COR-L47 (cell line): ENCODE data around the gene NR2F1.

ENCODE experiments used
- DNase-seq: peaks from one replicate; lab custom pipeline; 2025; lab: John Stamatoyannopoulos, UW

The NR2F1 gene

DNA sequence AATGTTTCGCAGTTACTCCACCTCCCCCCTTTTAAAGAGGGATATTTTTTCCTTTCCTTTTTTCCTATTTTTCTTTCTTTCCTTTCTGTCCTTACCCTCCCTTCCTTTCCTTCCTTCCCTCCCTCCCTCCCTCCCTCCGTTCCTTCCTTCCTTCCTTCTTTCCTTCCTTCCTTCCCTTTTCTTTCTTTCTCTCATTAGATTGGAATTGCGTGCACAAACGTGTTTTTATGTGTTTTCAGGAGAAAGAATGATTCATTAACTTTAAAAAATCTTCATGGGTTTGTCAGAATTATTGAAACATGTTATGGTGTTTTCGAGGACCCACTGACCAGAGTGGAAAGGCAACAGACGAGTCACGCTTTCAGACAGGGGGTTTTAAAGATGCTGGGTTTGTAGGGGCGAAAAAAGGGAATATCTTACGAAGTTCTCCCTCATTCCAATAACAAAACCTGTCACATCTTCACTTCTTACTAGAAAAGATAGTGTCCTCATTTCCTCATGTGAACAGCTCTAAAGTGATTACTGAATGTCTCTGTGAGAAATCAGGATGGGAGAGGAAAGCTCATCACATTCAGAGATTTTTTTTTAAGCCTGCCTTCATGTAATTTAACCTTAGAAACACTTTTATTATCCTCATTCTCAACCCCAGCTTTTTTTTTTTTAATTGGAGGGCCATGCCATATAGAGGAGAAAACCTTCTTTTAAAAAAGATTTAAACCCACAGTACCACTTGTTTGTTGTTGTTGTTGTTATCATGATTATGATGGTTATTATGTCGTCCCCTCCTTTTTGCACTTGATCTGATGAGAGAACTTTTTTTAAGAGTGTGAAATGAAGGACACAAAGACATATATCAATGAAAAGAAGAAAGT, 21.9 kb downstream of the NR2F1 start:
- no peak for DNase-seq

DNA sequence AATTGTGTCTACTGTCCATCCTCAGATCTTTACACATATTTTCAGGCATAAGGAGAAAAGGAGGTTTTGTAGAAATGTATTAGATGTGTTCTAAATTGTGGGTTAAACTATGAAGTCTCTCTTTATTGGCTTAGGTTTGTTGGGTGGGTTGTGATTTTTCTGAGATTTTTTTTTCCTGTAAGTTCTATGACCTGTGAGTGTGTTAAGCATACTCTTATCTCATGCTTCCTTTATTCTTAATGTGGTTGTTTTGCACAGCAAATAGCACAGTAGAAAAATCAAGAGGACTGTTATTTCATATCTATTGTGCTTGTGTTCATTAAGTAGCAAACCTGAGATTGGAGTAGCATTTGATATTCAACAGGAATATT, 23.3 kb downstream of the NR2F1 start:
- DNase-seq: no peak

DNA sequence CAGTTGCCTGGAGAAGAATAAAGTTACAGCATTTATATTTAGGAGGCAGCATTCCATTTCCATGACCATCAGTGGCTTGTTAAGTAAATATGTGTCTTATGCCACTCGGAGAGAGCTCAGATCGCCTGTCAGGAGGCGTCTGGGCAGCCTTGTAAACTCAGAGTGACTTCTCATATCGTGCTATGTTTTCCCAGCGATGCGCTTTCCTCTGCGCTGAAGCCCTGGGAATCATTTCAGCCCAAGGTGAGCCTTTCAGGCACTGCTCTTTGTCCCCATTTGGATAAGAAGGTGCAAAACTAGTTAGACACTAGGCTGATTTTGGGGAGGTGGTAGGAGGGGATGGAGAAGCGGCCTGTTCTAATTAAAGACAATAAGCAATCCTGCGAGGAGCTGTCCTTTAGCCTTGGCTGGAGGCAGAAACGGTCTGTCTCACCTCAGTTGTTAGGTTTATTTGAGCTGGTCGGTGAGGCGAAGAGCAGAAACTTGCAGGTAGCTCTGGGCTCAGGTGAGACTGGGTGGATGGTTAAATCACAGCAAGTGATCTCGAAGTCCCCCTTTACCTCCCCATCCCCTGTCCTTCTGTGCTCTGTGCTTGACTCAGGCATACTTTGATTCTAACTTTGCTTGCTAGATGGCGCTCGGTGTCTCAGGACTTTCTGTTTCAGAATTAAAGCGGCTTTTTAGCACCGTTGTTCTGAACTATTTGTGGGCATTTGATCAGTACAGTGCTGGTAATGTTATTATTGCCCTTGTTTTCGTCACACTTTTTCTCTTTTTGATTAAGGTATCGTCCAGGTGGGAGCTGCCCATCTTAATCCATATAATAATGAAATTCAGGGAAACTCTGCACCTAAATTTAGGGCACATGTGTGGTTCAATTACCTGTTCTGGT, 24.6 kb downstream of the NR2F1 start:
- peak; percentile 83 for DNase-seq

DNA sequence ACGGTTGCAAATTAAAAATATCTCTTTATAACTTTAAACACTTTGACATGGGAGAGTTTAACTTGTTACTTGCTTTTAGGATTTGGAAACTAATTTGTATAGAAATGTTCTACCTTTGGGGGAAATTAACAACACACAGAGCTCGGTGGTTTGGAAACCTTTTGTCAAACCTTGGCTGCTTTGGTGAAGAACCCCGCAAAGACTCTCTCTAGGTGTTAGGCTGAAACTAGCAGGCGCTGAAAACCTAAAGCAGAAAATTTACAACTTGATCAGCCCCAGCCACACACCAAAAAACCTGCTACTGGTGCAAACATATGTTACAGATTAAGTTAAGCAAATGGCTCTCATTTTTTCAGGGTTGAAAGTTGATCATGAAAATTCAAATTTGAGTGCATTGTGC, 25.8 kb downstream of the NR2F1 start:
- no peak for DNase-seq

DNA sequence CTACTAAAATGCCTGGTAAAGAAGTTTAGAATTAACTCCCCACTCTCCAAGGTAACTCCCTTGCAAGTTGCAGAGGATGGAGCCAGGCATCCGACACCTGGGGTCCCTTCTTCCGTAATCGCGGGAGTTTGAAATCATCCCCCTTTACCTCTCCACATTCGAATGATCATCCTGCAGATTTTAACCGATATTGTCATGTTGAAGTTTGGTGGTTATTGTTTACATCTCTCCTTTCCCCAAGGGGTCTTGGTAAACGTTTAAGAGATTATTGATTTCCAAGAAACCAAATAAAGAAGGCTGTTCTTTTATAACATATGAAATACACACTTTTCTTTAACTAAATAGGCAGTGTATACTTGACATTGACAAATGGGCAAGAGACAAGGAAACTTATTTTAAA, 26.7 kb downstream of the NR2F1 start:
- DNase-seq: no peak

DNA sequence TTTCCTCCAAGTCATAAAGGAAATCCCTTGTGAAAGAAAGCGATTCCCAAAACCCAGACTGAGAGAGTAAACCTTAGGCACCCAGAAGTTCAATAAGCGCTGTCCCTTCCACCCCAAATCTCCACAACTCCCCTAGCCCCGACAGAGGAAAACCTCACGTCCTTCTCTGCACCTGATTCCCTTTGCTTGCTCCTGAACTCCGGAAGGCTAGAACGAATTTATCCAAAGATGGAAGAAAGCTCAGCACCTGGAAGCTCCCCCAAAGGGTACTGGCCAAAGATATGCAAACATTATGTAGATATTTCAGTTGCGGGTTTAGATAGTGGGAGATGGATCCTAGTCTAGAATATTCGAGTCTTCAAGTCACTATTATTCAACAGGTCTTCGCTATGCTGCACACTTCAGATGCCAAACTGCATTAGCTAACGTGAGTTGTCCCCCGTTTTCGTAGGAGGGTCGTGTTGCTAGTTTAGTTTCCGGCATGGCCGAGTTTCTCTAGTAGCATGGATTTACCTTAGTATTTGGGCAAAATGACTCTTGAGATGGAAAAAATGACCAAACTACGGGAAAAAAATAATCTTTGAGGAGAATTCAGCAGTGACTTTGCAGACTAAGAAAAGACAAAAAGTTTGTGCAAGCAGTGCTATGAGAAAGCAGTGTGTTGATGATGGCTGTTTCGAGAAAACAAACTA, 27.7 kb downstream of the NR2F1 start:
- DNase-seq: no peak

DNA sequence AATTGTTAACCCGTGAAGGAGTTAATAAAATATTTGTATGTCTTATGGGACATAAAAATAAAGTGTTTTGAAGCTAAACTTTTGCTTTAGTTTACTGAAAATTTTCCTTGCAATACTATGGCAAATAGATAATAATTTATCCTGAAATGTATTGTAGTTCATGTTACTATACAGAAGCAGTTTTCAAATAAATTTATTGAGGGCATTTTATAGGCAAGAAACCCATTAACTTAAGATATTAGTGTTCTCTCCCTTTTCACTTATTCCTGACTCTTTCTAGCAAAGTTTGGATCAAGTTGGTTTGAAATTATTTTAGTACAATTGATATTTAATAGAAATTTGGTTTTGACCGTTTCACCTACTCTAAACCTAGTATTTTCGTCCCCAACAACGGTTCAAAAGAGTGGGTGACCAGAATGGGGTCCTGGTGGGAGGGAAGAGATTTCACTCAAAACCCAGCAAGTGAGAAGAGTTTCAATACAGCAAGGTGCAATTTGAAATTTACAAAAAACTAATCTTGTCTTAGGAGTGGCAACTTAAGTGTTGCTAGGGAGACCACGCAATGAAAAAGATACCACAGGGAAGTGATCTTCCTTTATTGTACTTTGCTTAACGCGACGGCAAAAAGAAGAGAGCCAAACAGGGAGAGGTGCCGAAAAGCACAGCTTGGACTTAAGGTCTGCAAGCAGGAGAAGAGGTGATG, 28.4 kb downstream of the NR2F1 start:
- DNase-seq: no peak

DNA sequence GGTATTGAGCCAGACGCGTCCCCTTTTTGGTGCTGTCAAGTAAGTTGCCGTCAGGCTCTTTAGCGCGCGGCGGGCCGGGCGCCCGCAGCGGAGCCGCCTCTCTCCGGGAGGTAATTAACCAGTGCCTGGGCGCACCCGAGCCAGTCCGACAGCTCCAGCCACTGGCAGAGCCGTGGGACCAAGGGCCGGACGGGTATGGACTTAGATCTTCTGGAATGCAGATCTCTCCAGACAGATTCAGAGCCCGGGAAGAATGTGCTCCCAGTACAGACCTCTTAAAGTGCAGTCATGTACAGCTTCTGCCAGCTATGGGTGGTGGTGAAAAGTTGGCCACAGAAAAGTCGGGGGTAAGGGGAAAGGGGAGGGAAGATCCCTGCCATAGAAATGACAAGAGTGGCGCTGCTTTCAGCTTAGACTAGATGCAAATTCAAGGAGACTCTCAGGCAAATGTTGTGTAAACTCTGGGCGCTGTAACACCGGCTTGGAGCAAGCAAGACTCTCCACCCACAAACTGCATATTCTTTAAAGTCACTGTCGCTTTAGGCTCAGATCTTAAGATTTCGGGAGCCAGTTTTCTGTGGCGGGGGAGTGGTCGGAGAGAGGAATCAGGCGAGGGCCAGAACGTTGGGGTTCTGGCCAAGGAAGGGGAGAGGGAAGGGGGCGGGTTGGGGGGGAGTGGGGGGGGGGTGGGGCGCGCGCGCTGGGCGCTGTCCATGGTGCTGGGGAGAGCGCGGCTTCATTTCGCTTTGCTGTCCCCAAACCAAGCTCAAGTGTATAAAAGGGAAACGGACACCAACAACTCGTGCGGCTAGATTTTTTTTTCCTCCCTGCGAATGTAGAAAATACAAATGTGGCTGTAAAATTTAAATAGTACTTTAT, 29.2 kb downstream of the NR2F1 start:
- peak; percentile 72 for DNase-seq

DNA sequence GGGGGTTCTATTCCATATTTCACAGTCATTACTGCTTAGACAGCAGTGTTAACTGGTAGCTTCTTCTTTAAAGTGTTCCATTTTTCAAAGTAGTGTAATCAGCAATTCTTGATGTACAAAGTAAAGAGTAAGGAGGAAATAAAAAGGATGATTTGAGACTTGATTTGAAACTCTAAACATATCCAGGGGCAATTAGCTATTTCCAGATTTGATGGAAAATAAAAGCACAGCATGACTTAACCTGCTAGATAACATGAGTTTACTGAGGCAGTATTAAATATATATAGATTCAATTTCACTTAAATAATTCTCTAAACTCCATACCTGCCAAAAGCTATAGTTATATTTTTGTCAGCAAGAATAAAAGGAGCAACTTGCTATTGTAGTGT, 29.8 kb downstream of the NR2F1 start:
- DNase-seq: no peak

DNA sequence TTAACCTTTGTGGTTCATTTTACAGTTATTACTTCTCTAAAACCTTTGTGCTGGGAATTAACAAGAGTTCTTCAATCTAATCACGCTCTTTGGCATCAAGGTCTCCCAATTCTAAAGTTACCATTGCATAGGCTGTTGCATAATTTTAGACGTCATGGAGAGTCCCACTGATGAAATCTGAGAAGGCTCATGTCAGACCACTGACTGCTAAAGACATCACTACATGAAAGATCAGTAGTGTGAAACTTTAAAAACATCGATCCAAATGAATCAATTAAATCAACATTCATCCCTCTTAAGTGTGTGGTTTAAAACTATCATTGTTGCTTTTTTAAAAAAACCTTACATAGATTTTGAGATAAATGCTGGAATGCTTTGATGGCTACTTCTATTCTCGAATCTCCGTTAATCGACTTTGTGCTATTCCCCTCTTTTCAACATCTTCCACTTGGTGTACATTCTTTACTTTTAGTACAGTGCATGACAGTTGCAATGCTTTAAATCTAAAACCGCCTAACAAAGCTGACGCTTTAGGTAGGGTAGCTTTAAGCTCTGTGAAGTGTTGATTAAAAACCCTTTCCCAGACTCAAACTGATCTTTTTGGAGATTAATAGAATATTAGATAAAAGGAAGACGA, 33.6 kb downstream of the NR2F1 start:
- no peak for DNase-seq

DNA sequence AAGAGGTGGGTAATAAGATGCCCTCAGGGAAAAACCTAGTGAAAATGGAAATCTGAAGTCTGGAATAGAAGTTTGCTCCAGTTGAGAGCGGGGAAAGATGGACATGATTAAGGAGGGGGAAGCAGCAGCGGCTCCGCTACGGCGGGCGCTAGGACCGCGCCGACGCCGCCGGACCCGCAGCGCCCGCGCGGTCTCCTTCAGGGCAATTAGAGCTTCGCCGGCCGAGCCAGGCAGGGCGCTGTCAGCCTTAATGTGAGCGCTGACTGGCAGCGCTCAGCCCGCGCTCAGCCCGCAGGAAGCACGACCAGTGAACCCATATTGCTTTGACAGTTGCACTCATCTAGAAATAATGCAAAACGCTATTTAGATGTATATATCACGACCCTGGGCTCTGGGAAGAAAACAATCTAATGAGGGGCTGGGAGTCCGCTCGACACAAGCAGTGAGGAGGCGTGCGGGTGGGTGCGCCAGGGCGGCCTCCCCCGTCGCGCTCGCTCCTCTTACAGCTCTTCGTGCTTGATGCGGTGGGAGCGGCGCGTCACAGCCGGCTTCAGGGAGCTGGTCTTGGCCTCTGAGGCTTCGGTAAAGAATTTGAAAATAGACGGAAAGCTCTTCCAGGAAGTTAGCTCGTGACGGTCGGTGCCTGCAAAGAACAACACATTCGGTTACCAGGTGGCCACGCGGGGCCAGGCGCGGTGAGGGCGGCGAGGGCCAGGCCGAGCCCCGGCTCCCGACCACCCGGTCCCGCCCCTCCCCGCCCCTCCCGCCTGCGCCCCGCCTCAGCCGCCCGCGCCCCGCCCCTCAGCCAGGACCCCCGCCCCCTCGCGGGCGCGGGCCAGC, 37.7 kb downstream of the NR2F1 start:
- peak; percentile 88 for DNase-seq

DNA sequence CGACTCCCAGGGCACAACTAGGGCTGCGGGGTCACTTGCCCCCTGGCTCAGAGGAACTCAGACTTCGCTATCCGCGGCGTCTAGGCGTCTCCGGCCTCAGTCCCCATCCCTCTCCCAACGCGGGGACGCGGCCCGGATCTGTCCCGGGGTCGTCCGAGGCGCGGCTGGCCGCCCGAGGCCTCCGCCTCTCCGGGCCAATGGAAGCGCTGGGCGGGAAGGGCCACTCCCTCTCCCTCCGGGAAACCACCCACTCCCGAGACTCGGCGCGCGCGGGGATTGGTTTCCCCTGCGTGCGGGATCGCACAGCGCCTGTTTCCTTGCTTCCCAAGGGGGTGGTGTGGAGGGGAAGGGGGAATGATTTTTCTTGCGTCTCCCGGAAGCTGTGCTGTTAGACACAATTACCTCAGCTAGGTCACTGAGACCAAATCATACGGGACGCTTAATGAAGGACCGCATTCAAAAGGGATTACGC, 38.3 kb downstream of the NR2F1 start:
- DNase-seq: peak; percentile 96

DNA sequence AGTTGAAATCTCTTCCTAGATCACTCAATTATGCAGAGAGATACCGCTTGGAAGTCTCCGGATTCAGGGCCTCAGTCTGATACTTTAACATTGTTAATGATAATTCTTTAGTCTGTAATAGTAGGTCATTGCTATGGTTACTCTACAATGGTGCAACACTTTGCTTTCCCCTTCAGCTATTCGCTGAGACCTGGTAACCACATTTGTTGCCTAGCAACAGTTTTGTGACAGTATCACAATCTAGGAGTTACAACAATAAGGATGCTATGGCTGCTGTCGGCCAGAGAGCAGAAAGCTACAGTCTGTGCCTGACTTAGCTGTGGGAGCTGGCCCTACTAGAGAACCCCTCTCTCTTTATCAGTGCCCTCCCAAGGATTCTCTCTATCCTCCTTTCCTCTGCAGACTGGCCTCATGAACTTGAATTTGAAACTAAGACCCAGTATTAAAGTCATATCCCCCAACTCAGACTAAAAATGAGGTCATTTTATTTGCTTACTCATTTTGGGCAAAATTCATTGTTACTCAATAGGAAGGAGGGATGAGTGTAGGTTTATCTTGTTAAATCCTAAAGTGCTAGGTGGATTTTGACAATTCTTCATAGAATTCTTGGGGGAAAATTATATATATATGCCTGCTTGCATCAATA, 39.3 kb downstream of the NR2F1 start:
- peak; percentile 92 for DNase-seq

DNA sequence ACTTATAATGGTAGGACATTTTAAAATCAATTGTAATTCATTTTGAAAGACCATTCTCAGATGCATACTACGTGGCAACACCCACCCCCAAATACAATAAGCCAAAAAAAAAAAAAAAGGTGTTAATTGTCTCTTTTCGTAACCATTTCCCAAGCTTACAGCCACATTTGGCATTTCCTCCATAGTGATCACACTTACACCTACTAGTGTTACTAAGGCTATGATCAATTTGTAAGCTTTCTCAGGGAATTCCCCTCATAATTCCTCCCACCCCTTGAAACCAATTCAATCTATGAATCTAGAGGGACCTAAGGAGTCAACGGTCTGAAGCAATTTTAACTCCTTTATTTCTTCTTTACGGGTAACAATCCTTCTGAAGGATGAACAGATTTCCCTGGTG, 40.1 kb downstream of the NR2F1 start:
- no peak for DNase-seq

DNA sequence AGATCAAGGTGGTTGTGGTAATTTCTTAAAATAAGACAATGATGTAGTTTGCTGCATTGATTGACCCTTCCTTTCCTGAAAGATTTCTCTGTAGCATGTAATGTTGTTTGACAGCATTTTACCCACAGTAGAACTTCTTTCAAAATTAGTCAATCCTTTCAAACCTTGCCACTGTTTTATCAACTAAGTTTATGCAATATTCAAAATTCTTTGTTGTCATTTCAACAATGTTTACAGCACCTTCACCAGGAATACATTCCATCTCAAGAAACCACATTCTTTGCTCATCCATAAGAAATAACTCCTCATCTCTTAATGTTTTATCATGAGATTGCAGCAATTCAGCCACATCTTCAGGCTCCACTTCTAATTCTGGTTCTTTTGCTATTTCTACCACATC, 43.8 kb downstream of the NR2F1 start:
- DNase-seq: no peak

DNA sequence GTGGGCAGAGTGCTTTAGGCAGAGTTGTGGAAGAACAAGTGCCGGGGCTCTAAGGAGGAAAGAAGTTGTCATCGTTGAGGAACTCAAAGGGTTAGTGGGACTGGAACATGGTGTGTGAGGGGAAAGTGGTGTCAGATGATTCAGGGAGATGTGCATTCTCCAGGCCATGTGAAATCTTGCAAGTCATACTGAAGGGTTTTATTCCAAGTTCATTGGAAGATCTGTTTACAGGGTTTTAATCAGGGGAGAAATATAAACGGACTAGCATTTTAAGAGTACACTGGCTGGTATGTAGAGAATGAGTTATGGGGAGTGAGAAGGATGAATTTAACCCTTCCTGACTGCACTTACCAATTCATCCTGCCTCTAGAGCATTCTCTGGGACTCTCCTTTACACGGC, 49.3 kb downstream of the NR2F1 start:
- no peak for DNase-seq

DNA sequence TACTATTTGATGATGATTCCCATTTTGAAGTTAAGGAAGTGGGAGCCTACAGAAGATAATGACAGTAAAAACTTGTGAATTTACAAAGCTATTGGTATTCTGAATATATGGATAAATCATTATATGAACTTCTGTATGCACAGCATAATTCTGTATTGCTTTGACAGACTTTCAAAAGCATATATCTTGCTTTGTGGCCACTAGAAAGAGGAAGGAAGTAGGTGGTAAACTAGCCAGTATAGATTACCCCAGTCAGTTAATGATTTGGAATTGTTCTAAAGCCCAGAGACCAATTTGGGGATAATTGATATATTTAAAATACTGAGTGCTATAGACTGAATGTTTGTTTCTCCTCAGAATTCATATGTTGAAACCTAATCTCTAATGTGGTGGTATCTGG, 53.0 kb downstream of the NR2F1 start:
- no peak for DNase-seq

DNA sequence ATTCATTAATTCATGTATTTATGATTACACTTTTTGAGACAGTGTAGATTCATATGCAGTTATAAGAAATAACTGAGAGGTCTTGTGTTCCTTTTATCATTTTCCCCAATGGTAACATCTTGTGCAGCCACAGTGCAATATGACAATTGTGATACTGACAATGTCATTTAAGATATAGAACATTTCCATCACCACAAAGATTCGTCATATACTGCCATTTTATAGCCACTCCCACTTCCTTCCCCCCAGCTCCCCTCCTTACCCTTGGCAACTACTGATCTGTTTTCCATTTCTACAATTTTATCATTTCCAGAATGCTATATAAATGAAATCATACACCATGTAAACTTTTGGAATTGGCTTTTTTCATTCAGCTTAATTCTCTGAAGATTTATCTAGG, 53.8 kb downstream of the NR2F1 start:
- no peak for DNase-seq

DNA sequence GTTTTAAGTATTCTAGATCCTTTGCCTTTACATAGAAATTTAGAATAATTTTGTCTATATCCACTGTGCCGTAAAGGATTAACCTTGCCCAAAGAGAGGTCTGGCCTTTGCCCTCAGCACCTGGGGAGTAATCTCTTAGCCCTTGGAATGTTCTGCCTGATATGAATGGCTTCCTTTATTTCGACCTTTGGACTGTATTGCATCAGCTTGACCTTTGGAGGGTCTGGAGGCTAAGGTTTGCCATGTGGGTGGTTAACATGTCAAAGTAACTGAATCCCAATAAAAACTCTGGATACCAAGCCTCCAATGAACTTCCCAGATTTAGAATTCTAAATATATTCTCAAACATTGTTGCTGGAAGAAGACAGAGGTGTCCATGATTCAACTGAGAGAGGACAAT, 54.7 kb downstream of the NR2F1 start:
- no peak for DNase-seq
